Activated CD8-positive, alpha-beta memory T cell treated with anti-CD3 and anti-CD28 coated beads, Interleukin-2, amount 10 ng/mL, durations not matched to agents 7 days and 5 days (primary cell): Measurements from ENCODE around the gene LYRM1. TPM values are rescaled to one million over a fixed set of nuclear protein-coding genes. Genes with fewer than 3 reads are reported as not detected.

Experiments
- ATAC-seq: fragments of 150-1000 bp; cut with Tn5 transposase; one replicate; pipeline ENCODE4 v1.10.0; 2021; ENCODE audit warnings: moderate library complexity
- CTCF ChIA-PET: fragments of 350-600 bp; sonication (Branson Sonifier 250); formaldehyde crosslinking; loops from one replicate; lab custom pipeline; 2021; ENCODE audit warnings: antibody characterized with exemption; lab: Charles Lee
- DNase-seq: peaks from one replicate; pipeline ENCODE4 v3.0.0-alpha.2; 2020
- H3K27ac Mint-ChIP-seq: one replicate; pipeline ENCODE4 v1.8.0; 2021; ENCODE audit warnings: mild to moderate bottlenecking, mixed read lengths
- H3K27me3 Mint-ChIP-seq: one replicate; pipeline ENCODE4 v1.8.0; 2021; ENCODE audit warnings: mixed read lengths
- H3K36me3 Mint-ChIP-seq: one replicate; pipeline ENCODE4 v1.8.0; 2021; ENCODE audit warnings: mild to moderate bottlenecking, mixed read lengths
- H3K4me1 Mint-ChIP-seq: one replicate; pipeline ENCODE4 v1.8.0; 2021; ENCODE audit warnings: mixed read lengths
- H3K4me3 Mint-ChIP-seq: one replicate; pipeline ENCODE4 v1.8.0; 2021; ENCODE audit warnings: mild to moderate bottlenecking, moderate library complexity, mixed read lengths
- H3K9me3 Mint-ChIP-seq: one replicate; pipeline ENCODE4 v1.8.0; 2022; ENCODE audit warnings: low read depth, mixed read lengths
- total RNA-seq, 2 experiments: library from RNA; stranded (reverse); gene quantifications; one replicate each; pipeline ENCODE4 v1.2.3, GENCODE V29; 2021

Gene LYRM1
- total RNA-seq, 2 experiments from 2014 or later: 38.6 to 47.7 TPM

- H3K4me1 Mint-ChIP-seq: peaks cover 80% of the 10 kb centered on the region
- no peaks in the 10 kb centered on the region for H3K9me3 Mint-ChIP-seq
- CTCF ChIA-PET: interaction anchor here (1.0 to 1.8 kb wide), 3 partner anchors 12 to 206 kb away, joined by 3 to 8 read pairs (median 5); no protein-coding TSS in a partner anchor
- no peak for ATAC-seq
- no peak overlapping the region for H3K4me3 Mint-ChIP-seq
- peak overlapping the region; percentile 90 for H3K27ac Mint-ChIP-seq
- H3K36me3 Mint-ChIP-seq: peaks cover 39% of the 10 kb centered on the region
- no peak for DNase-seq
- H3K27me3 Mint-ChIP-seq: no peaks in the 10 kb centered on the region
Measured at GRCh38 chr16:20878682-20879147, 21.9 kb upstream of the LYRM1 start.

GRCh38 chr16:20879175-20880040, 21.2 kb upstream of the LYRM1 start:
- Mint-ChIP-seq H3K36me3 (peaks cover 43% of the 10 kb centered on the region), H3K4me1 (peaks cover 80% of the 10 kb centered on the region), H3K27ac (peak overlapping the region; percentile 90), H3K9me3 (no peaks in the 10 kb centered on the region), H3K4me3 (peak overlapping the region; percentile 62), H3K27me3 (no peaks in the 10 kb centered on the region)
- CTCF ChIA-PET: interaction anchor here (1.0 to 1.8 kb wide), 2 partner anchors 13 to 29 kb away, joined by 3 to 8 read pairs; no protein-coding TSS in a partner anchor
- ATAC-seq: peak; percentile 50
- DNase-seq: no peak

GRCh38 chr16:20880867-20881502, 19.6 kb upstream of the LYRM1 start:
- Mint-ChIP-seq H3K27me3 (no peaks in the 10 kb centered on the region), H3K36me3 (peaks cover 51% of the 10 kb centered on the region), H3K4me1 (peaks cover 76% of the 10 kb centered on the region), H3K9me3 (no peaks in the 10 kb centered on the region), H3K27ac (peak overlapping the region; percentile 29), H3K4me3 (no peak overlapping the region)
- CTCF ChIA-PET: interaction anchor here (1.4 kb wide), 1 partner anchor 75 kb away, joined by 3 read pairs; the partner anchor contains the start of genes ERI2 and REXO5
- no peak for DNase-seq
- ATAC-seq: no peak

GRCh38 chr16:20881503-20881878, 19.1 kb upstream of the LYRM1 start:
- peak overlapping the region; percentile 20 for H3K27ac Mint-ChIP-seq
- no peaks in the 10 kb centered on the region for H3K9me3 Mint-ChIP-seq
- DNase-seq (no peak), ATAC-seq (no peak)
- peaks cover 50% of the 10 kb centered on the region for H3K36me3 Mint-ChIP-seq
- no peaks in the 10 kb centered on the region for H3K27me3 Mint-ChIP-seq
- CTCF ChIA-PET: interaction anchor here (1.4 kb wide), 1 partner anchor 75 kb away, joined by 3 read pairs; the partner anchor contains the start of genes ERI2 and REXO5
- H3K4me3 Mint-ChIP-seq: no peak overlapping the region
- H3K4me1 Mint-ChIP-seq: peaks cover 74% of the 10 kb centered on the region

- Mint-ChIP-seq H3K36me3 (peaks cover 53% of the 10 kb centered on the region), H3K4me1 (peaks cover 66% of the 10 kb centered on the region), H3K27me3 (no peaks in the 10 kb centered on the region), H3K9me3 (no peaks in the 10 kb centered on the region), H3K4me3 (no peak overlapping the region), H3K27ac (peak overlapping the region; percentile 55)
- CTCF ChIA-PET: interaction anchor here (1.0 to 1.4 kb wide), 3 partner anchors 9 to 16 kb away, joined by 3 to 8 read pairs (median 6); partner anchors contain the start of genes DCUN1D3 and LYRM1
- DNase-seq: no peak
- ATAC-seq: no peak
Measured at GRCh38 chr16:20883554-20884239, 16.9 kb upstream of the LYRM1 start.

- Mint-ChIP-seq H3K4me1 (peaks cover 61% of the 10 kb centered on the region), H3K4me3 (no peak overlapping the region), H3K27me3 (no peaks in the 10 kb centered on the region), H3K36me3 (peaks cover 51% of the 10 kb centered on the region), H3K9me3 (no peaks in the 10 kb centered on the region), H3K27ac (peak overlapping the region; percentile 55)
- CTCF ChIA-PET: interaction anchor here (1.2 to 1.4 kb wide), 2 partner anchors 9 to 16 kb away, joined by 6 to 8 read pairs; partner anchors contain the start of genes DCUN1D3 and LYRM1
- DNase-seq (no peak), ATAC-seq (peak; percentile 59)
Measured at GRCh38 chr16:20884240-20884556, 16.4 kb upstream of the LYRM1 start.

- no peak overlapping the region for H3K27ac Mint-ChIP-seq
- DNase-seq (no peak), ATAC-seq (no peak)
- peaks cover 60% of the 10 kb centered on the region for H3K36me3 Mint-ChIP-seq
- peaks cover 54% of the 10 kb centered on the region for H3K4me1 Mint-ChIP-seq
- no peaks in the 10 kb centered on the region for H3K27me3 Mint-ChIP-seq
- CTCF ChIA-PET: interaction anchor here (0.5 kb wide), 1 partner anchor 97 kb away, joined by 3 read pairs; no protein-coding TSS in a partner anchor
- H3K9me3 Mint-ChIP-seq: no peaks in the 10 kb centered on the region
- H3K4me3 Mint-ChIP-seq: no peak overlapping the region
Measured at GRCh38 chr16:20886320-20886719, 14.3 kb upstream of the LYRM1 start.

- no peak overlapping the region for H3K4me3 Mint-ChIP-seq
- peaks cover 53% of the 10 kb centered on the region for H3K4me1 Mint-ChIP-seq
- no peak for ATAC-seq
- no peak for DNase-seq
- no peak overlapping the region for H3K27ac Mint-ChIP-seq
- H3K9me3 Mint-ChIP-seq: no peaks in the 10 kb centered on the region
- no peaks in the 10 kb centered on the region for H3K27me3 Mint-ChIP-seq
- H3K36me3 Mint-ChIP-seq: peaks cover 65% of the 10 kb centered on the region
- CTCF ChIA-PET: interaction anchor here (0.5 to 1.9 kb wide), 2 partner anchors 13 to 98 kb away, joined by 3 to 8 read pairs; partner anchors contain the start of genes DCUN1D3 and LYRM1
Measured at GRCh38 chr16:20887207-20887606, 13.4 kb upstream of the LYRM1 start.

GRCh38 chr16:20889625-20890275, 10.8 kb upstream of the LYRM1 start:
- H3K27ac Mint-ChIP-seq: no peak overlapping the region
- no peaks in the 10 kb centered on the region for H3K9me3 Mint-ChIP-seq
- DNase-seq (no peak), ATAC-seq (no peak)
- H3K27me3 Mint-ChIP-seq: no peaks in the 10 kb centered on the region
- peaks cover 67% of the 10 kb centered on the region for H3K36me3 Mint-ChIP-seq
- H3K4me1 Mint-ChIP-seq: peaks cover 45% of the 10 kb centered on the region
- CTCF ChIA-PET: interaction anchor here (1.6 kb wide), 1 partner anchor 10 kb away, joined by 3 read pairs; the partner anchor contains the start of genes DCUN1D3 and LYRM1
- H3K4me3 Mint-ChIP-seq: no peak overlapping the region

GRCh38 chr16:20894388-20894787, 6.2 kb upstream of the LYRM1 start:
- CTCF ChIA-PET: interaction anchor here (1.3 to 1.6 kb wide), 2 partner anchors 26 to 37 kb away, joined by 3 read pairs; no protein-coding TSS in a partner anchor
- peaks cover 59% of the 10 kb centered on the region for H3K36me3 Mint-ChIP-seq

GRCh38 chr16:20897253-20897897, 3.2 kb upstream of the LYRM1 start:
- H3K36me3 Mint-ChIP-seq: peaks cover 55% of the 10 kb centered on the region
- H3K27me3 Mint-ChIP-seq: no peaks in the 10 kb centered on the region
- H3K4me1 Mint-ChIP-seq: peaks cover 59% of the 10 kb centered on the region
- ATAC-seq: no peak
- DNase-seq: no peak
- CTCF ChIA-PET: interaction anchor here (0.5 to 3.7 kb wide), 4 partner anchors 14 to 46 kb away, joined by 3 to 24 read pairs (median 3); no protein-coding TSS in a partner anchor
- no peaks in the 10 kb centered on the region for H3K9me3 Mint-ChIP-seq
- H3K4me3 Mint-ChIP-seq: peak overlapping the region; percentile 97
- peak overlapping the region; percentile 37 for H3K27ac Mint-ChIP-seq

More at GRCh38 chr16:20894388-20894787, 6.2 kb upstream of the LYRM1 start:
- DNase-seq (no peak), ATAC-seq (no peak)
- H3K4me1 Mint-ChIP-seq: peaks cover 59% of the 10 kb centered on the region
- no peaks in the 10 kb centered on the region for H3K9me3 Mint-ChIP-seq
- H3K4me3 Mint-ChIP-seq: no peak overlapping the region
- no peaks in the 10 kb centered on the region for H3K27me3 Mint-ChIP-seq
- no peak overlapping the region for H3K27ac Mint-ChIP-seq

GRCh38 chr16:20897922-20898321, 2.6 kb upstream of the LYRM1 start:
- CTCF ChIA-PET: interaction anchor here (0.5 to 3.7 kb wide), 4 partner anchors 14 to 46 kb away, joined by 3 to 24 read pairs (median 3); no protein-coding TSS in a partner anchor
- Mint-ChIP-seq H3K4me3 (peak overlapping the region; percentile 97), H3K36me3 (peaks cover 55% of the 10 kb centered on the region), H3K4me1 (peaks cover 60% of the 10 kb centered on the region), H3K27me3 (no peaks in the 10 kb centered on the region), H3K27ac (peak overlapping the region; percentile 37), H3K9me3 (no peaks in the 10 kb centered on the region)
- ATAC-seq (no peak), DNase-seq (no peak)
